Ramos (cell line): ENCODE results near the gene PRR11.
"Not testable (repeated sequence)": the region's sequence is repeated elsewhere in the genome, so short reads cannot be mapped to it uniquely, and the experiment has no call there.

Experiments used
- in situ Hi-C: fragments of 300-500 bp; cut with MboI; formaldehyde crosslinking; loops from one replicate; pipeline ENCODE4 v1.14.3; 2022; ENCODE audit warnings: low sequenced_read_pairs; ENCODE audit not compliant: unreplicated experiment

The PRR11 gene

GRCh38 chr17:59199398-59199797 lies 43.9 kb downstream of the PRR11 start:
- in situ Hi-C loops = no loop called here

- in situ Hi-C loops = no loop called here
Measured at GRCh38 chr17:59202320-59202719, 46.8 kb downstream of the PRR11 start.

- in situ Hi-C loops = no loop called here
Measured at GRCh38 chr17:59219370-59219769, 63.8 kb downstream of the PRR11 start.

GRCh38 chr17:59219992-59220327 lies 64.4 kb downstream of the PRR11 start:
- in situ Hi-C loops = no loop called here

- in situ Hi-C loops = no loop called here
Measured at GRCh38 chr17:59220328-59221158, 65.0 kb downstream of the PRR11 start, which contains the start of gene GDPD1. Gene GDPD1, plus strand, starts transcription at chr17:59220511. Its CDS starts 99 bp downstream, at chr17:59220610.

GRCh38 chr17:59221159-59221847 lies 65.8 kb downstream of the PRR11 start:
- in situ Hi-C loops = no loop called here

GRCh38 chr17:59223813-59224212 lies 68.3 kb downstream of the PRR11 start:
- in situ Hi-C loops = no loop called here

- in situ Hi-C loops = not testable (repeated sequence)
Measured at GRCh38 chr17:59228588-59228987, 73.0 kb downstream of the PRR11 start.

- in situ Hi-C loops = no loop called here
Measured at GRCh38 chr17:59230764-59231163, 75.2 kb downstream of the PRR11 start.

GRCh38 chr17:59234631-59235030 lies 79.1 kb downstream of the PRR11 start:
- in situ Hi-C loops = no loop called here

- in situ Hi-C loops = no loop called here
Measured at GRCh38 chr17:59238906-59239305, 83.4 kb downstream of the PRR11 start.

GRCh38 chr17:59244081-59244480 lies 88.5 kb downstream of the PRR11 start:
- in situ Hi-C loops = no loop called here
